PFSK-1 (cell line): ENCODE results near the gene MVK.

Experiments
- FOXP2 ChIP-seq: optimal IDR thresholded peaks from 2 replicates; pipeline ENCODE3; 2011; ENCODE audit warnings: borderline replicate concordance, control low read depth, inconsistent platforms; ENCODE audit not compliant: insufficient read depth; ENCODE audit errors: extremely low read length, extremely low read depth
- POLR2AphosphoS5 ChIP-seq: IDR thresholded peaks from 2 replicates; pipeline ENCODE4 v1.6.1; 2012; ENCODE audit warnings: low read depth, mild to moderate bottlenecking, control low read depth, low read length, moderate library complexity
- REST ChIP-seq, 2 experiments: IDR thresholded peaks; 2 replicates each; pipeline versions ENCODE4 v1.6.1 to v1.8.0; 2011 to 2012; ENCODE audit warnings: low read depth in 2 of 2, low read length in 2 of 2, control low read depth in 1 of 2, inconsistent platforms in 1 of 2, mild to moderate bottlenecking in 1 of 2, moderate library complexity in 1 of 2; ENCODE audit not compliant: insufficient read depth in 1 of 2
- SIN3A ChIP-seq: IDR thresholded peaks from 2 replicates; pipeline ENCODE4 v1.6.1; 2012; ENCODE audit warnings: mild to moderate bottlenecking, low read length, moderate library complexity, borderline replicate concordance; ENCODE audit not compliant: insufficient read depth
- TAF1 ChIP-seq: IDR thresholded peaks from 2 replicates; pipeline ENCODE4 v1.6.1; 2012; ENCODE audit warnings: low read length, control low read depth, borderline replicate concordance; ENCODE audit not compliant: insufficient read depth

MVK gene

GRCh38 chr12:109617491-109617890 is 43.9 kb downstream of the MVK start:
- TF ChIP-seq REST (IDR thresholded peaks at IDR 0.05; ENCODE audit: insufficient read depth in 1 of 2, low read depth in 2 of 2, low read length in 2 of 2), result no peak
- TF ChIP-seq TAF1, result no peak
- no peak for TF ChIP-seq POLR2AphosphoS5
- no peak for TF ChIP-seq FOXP2
- TF ChIP-seq SIN3A, result no peak

- TF ChIP-seq TAF1 (no peak), FOXP2 (no peak), REST (IDR thresholded peaks at IDR 0.05; ENCODE audit: insufficient read depth in 1 of 2, low read depth in 2 of 2, low read length in 2 of 2) (no peak), SIN3A (no peak), POLR2AphosphoS5 (no peak)
Measured at GRCh38 chr12:109618082-109618481, 44.5 kb downstream of the MVK start.

GRCh38 chr12:109619002-109619604 is 45.5 kb downstream of the MVK start:
- TF ChIP-seq FOXP2, result no peak
- no peak for TF ChIP-seq REST (IDR thresholded peaks at IDR 0.05; ENCODE audit: insufficient read depth in 1 of 2, low read depth in 2 of 2, low read length in 2 of 2)
- TF ChIP-seq POLR2AphosphoS5, result no peak
- TF ChIP-seq TAF1, result no peak

- TF ChIP-seq POLR2AphosphoS5 (no peak), REST (IDR thresholded peaks at IDR 0.05; ENCODE audit: insufficient read depth in 1 of 2, low read depth in 2 of 2, low read length in 2 of 2) (no peak), FOXP2 (no peak), TAF1 (no peak), SIN3A (no peak)
Measured at GRCh38 chr12:109621211-109621694, 47.7 kb downstream of the MVK start.

- TF ChIP-seq POLR2AphosphoS5, result no peak
- TF ChIP-seq SIN3A, result no peak
- no peak for TF ChIP-seq TAF1
- no peak for TF ChIP-seq FOXP2
- no peak for TF ChIP-seq REST (IDR thresholded peaks at IDR 0.05; ENCODE audit: insufficient read depth in 1 of 2, low read depth in 2 of 2, low read length in 2 of 2)
Measured at GRCh38 chr12:109621901-109622364, 48.3 kb downstream of the MVK start.
